A673 (cell line): ENCODE results near the gene STAT2. TPM values are rescaled to one million over a fixed set of nuclear protein-coding genes. Genes with fewer than 3 reads are reported as not detected.

Experiments used
- BruUV-seq: library from RNA; stranded (reverse); fragments of 400-500 nt; replicated peaks from 2 replicates; lab custom pipeline; 2021; lab: Mats Ljungman, UMichigan
- CTCF ChIA-PET: fragments of 300-600 bp; sonication (Branson Sonifier 250); formaldehyde crosslinking; loops from one replicate; lab custom pipeline; 2022; ENCODE audit warnings: antibody characterized with exemption; lab: Charles Lee
- POLR2A ChIA-PET: fragments of 300-600 bp; sonication (Branson Sonifier 250); formaldehyde crosslinking; loops from one replicate; lab custom pipeline; 2022; ENCODE audit warnings: antibody characterized with exemption; ENCODE audit not compliant: low non-redundant PET; lab: Charles Lee
- DNase-seq: peaks from one replicate; pipeline ENCODE4 v3.0.0-alpha.2; 2015; ENCODE audit warnings: low spot score
- H3K27ac ChIP-seq: fragments of 200-600 bp; sonication (generic); 2 replicates; pipeline ENCODE4 v1.5.1; 2016; ENCODE audit warnings: mixed run types, low read depth, mild to moderate bottlenecking, mixed read lengths, antibody characterized with exemption, low read length; ENCODE audit not compliant: poor library complexity, severe bottlenecking
- H3K27me3 ChIP-seq: fragments of 200-600 bp; sonication (generic); replicated peaks from 2 replicates; pipeline ENCODE4 v1.6.1; 2017; ENCODE audit warnings: mixed run types, low read depth, mild to moderate bottlenecking, mixed read lengths, antibody characterized with exemption, low read length; ENCODE audit not compliant: insufficient read depth, poor library complexity
- H3K36me3 ChIP-seq: fragments of 200-600 bp; sonication (generic); 2 replicates; pipeline ENCODE4 v1.6.1; 2016; ENCODE audit warnings: mixed run types, mild to moderate bottlenecking, mixed read lengths, antibody characterized with exemption, low read length; ENCODE audit not compliant: insufficient read depth, poor library complexity, severe bottlenecking
- H3K4me1 ChIP-seq: fragments of 200-600 bp; sonication (generic); 2 replicates; pipeline ENCODE4 v1.6.1; 2017; ENCODE audit warnings: mixed run types, mild to moderate bottlenecking, mixed read lengths, antibody characterized with exemption, low read length; ENCODE audit not compliant: insufficient read depth, poor library complexity, severe bottlenecking
- H3K4me3 ChIP-seq: fragments of 200-600 bp; sonication (generic); 2 replicates; pipeline ENCODE4 v1.5.1; 2016; ENCODE audit warnings: low read depth, mixed run types, mild to moderate bottlenecking, mixed read lengths, low read length; ENCODE audit not compliant: poor library complexity, severe bottlenecking
- H3K9me3 ChIP-seq: fragments of 200-600 bp; sonication (generic); 2 replicates; pipeline ENCODE4 v1.6.1; 2016; ENCODE audit warnings: mixed run types, low read depth, mild to moderate bottlenecking, mixed read lengths, antibody characterized with exemption, low read length; ENCODE audit not compliant: poor library complexity, severe bottlenecking
- CTCF ChIP-seq: fragments of 300-800, 200-600 bp; sonication (generic); conservative IDR thresholded peaks from 2 replicates; pipeline ENCODE4 v1.5.1; 2017; ENCODE audit warnings: low read depth, mild to moderate bottlenecking, antibody characterized with exemption, low read length, moderate library complexity, mixed read lengths
- EZH2 ChIP-seq: fragments of 200-600 bp; sonication (generic); IDR thresholded peaks from 2 replicates; pipeline ENCODE4 v1.6.1; 2017; ENCODE audit warnings: borderline replicate concordance, low read depth, mild to moderate bottlenecking, mixed read lengths, antibody characterized with exemption, low read length; ENCODE audit not compliant: poor library complexity, severe bottlenecking
- intact Hi-C: fragments of 100-400 bp; cut with micrococcal nuclease; formaldehyde crosslinking; loops from one replicate; pipeline ENCODE4 v1.10.0; 2022; ENCODE audit not compliant: unreplicated experiment
- total RNA-seq: library from RNA; stranded (reverse); gene quantifications from 2 replicates; pipeline ENCODE4 v1.2.3, GENCODE V29; 2021

The STAT2 gene
- total RNA-seq, 1 experiment from 2014 or later: 41.0 TPM

GRCh38 chr12:56366948-56367347 is 7.0 kb upstream of the STAT2 start:
- TF ChIP-seq EZH2: no peak
- TF ChIP-seq CTCF: no peak
- ChIA-PET CTCF (no interaction called here), POLR2A (no interaction called here)
- H3K27me3 ChIP-seq: no peaks in the 10 kb centered on the region
- no peaks in the 10 kb centered on the region for H3K4me1 ChIP-seq
- H3K36me3 ChIP-seq: no peaks in the 10 kb centered on the region
- intact Hi-C loops: no loop called here
- no peak overlapping the region for H3K27ac ChIP-seq
- DNase-seq: no peak
- BruUV-seq: no TSS peak
- H3K4me3 ChIP-seq: no peak overlapping the region
- H3K9me3 ChIP-seq: no peaks in the 10 kb centered on the region

- H3K27ac ChIP-seq: no peak within 1 kb of the TSS
- no peaks in the 10 kb centered on the region for H3K9me3 ChIP-seq
- no peak within 1 kb of the TSS for H3K4me3 ChIP-seq
- intact Hi-C loops: no loop called here
- no peaks in the 10 kb centered on the region for H3K36me3 ChIP-seq
- H3K27me3 ChIP-seq: no peaks in the 10 kb centered on the region
- POLR2A ChIA-PET: interaction anchor here (0.6 kb wide), 1 partner anchor 245 kb away, joined by 5 read pairs; no protein-coding TSS in a partner anchor
- CTCF ChIA-PET: interaction anchor here (1.0 kb wide), 1 partner anchor 102 kb away, joined by 3 read pairs; no protein-coding TSS in a partner anchor
- TF ChIP-seq CTCF (no peak), EZH2 (no peak)
- BruUV-seq: no TSS peak
- DNase-seq: no peak
- peaks cover 8% of the 10 kb centered on the region for H3K4me1 ChIP-seq
These were observed 2.5 kb upstream of the STAT2 start, which contains the start of gene APOF for GRCh38 chr12:56362130-56363059. TSS of gene APOF (minus strand) at chr12:56362857. CDS start at chr12:56362745, 112 bp downstream.

GRCh38 chr12:56361487-56362129 is 1.7 kb upstream of the STAT2 start:
- no peak for DNase-seq
- POLR2A ChIA-PET: interaction anchor here (0.6 kb wide), 1 partner anchor 244 kb away, joined by 5 read pairs; no protein-coding TSS in a partner anchor
- H3K27ac ChIP-seq: no peak overlapping the region
- H3K9me3 ChIP-seq: no peaks in the 10 kb centered on the region
- no peak for TF ChIP-seq CTCF
- no peak for TF ChIP-seq EZH2
- intact Hi-C loops: no loop called here
- no peaks in the 10 kb centered on the region for H3K27me3 ChIP-seq
- no peaks in the 10 kb centered on the region for H3K36me3 ChIP-seq
- no peak overlapping the region for H3K4me3 ChIP-seq
- no TSS peak for BruUV-seq
- CTCF ChIA-PET: interaction anchor here (1.0 kb wide), 1 partner anchor 102 kb away, joined by 3 read pairs; no protein-coding TSS in a partner anchor
- H3K4me1 ChIP-seq: peaks cover 8% of the 10 kb centered on the region
